GM19025 (cell line): Measurements from ENCODE around the gene GSK3B.

Source experiments
- ATAC-seq: cut with Tn5 transposase; IDR thresholded peaks from one replicate; pipeline ENCODE4 v1.9.1; 2021; ENCODE audit warnings: mild to moderate bottlenecking, low read depth, moderate library complexity; ENCODE audit not compliant: unreplicated experiment

Gene GSK3B

DNA sequence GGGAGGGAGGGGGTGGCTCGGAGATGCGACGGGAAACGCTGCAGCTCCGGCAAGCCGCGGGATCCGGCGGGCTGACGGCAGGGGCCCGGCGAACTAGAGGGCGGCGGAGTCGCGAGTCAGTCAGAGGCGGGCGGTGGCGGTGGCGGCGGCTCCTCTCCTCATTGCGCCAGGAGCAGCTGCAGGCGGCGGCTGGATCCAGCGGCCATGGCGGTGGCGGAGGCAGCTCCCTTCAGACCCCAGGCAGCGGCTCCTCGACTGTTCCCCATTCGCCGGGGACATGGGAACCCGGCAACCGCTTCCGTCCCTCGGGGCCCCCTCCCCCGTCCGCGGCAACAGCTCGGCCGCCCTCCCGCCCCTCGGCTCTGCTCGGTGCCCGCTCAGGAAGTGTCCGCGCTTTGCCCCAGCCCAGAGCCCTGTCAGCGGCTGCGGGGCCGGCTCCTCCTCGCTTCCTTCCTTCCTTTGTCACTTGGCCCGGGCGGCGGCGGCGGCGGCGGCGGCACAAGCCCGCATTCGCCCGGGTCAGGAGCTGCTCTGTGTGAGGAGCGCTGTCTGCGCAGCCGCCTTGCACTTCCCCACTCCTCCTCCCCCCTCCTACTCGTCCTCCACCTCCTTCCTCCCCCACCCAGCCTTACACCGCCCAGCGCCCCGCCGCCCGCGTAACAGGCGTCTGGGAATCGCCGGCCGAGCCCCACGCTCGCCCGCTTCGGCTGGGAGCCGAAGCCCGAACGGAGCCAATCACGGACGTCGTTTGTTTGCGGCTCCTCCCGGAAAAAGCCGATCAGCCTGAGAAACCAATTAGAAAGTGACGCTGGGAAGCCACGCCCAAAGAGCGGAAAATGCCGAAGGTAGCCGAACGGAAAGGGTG, at the start of gene GSK3B:
GSK3B (minus strand) TSS at position 537 of the 865 bp plus-strand sequence. CDS start 1,013 bp downstream, outside the sequence.
- ATAC-seq, result peak; percentile 26

DNA sequence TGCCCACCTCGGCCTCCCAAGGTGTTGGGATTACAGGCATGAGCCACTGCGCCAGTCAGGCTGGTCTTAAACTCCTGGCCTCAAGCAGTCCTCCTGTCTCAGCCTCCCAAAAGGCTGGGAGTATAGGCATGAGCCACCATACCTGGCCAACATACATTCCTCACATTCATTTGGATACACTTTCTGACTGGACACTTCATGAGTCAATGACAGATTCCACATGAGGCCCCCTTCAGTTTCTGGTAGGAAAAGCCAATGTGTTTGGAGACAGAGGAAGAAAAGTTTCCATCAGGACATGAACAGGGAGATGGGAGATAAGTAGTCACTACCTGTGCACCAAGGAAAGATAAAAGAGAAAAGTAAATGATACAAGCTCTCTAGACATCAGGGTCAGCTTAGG, 49.4 kb upstream of the GSK3B start:
- ATAC-seq, result no peak

DNA sequence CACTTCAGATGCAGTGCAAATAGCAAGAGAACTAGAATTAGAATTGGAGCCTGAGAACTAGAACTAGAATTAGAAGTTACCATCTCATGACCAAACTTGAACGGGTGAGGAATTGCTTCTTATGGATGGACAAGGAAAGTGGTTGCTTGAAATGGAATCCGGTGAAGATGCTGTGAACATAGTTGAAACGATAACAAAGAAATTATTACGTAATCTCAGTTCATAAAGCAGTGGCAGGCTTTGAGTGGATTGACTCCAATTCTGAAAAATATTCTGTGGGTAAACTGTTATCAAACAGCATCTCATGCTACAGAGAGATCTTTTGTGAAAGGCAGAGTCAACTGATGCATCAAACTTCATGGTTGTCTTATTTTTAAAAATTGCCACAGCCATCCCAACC, 48.0 kb upstream of the GSK3B start:
- ATAC-seq, result no peak

- ATAC-seq, result no peak
Observed at GRCh38 chr3:120140098-120140742, 46.0 kb upstream of the GSK3B start.

GRCh38 chr3:120139140-120139539, 44.9 kb upstream of the GSK3B start:
- no peak for ATAC-seq

DNA sequence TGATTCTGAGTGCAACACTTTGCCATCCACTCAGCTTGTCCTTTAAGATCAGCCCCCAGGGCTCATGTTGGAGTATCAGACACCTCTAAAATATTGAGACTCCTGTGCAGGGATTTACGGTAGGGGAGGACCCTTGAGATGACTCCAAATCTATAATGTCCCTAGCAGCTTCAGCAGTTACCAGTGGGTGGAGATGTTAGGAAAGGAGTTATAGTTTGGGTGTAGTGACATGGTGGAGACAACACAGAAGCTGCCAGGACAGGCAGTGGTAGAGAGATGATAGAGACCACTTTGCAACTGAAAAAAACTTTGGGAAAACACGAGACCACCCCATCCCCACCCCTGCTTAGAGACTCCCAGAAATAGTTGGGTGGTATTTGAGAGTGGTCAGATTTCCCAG, 43.3 kb upstream of the GSK3B start:
- ATAC-seq, result no peak

- no peak for ATAC-seq
Observed at GRCh38 chr3:120130656-120131055, 36.4 kb upstream of the GSK3B start.

DNA sequence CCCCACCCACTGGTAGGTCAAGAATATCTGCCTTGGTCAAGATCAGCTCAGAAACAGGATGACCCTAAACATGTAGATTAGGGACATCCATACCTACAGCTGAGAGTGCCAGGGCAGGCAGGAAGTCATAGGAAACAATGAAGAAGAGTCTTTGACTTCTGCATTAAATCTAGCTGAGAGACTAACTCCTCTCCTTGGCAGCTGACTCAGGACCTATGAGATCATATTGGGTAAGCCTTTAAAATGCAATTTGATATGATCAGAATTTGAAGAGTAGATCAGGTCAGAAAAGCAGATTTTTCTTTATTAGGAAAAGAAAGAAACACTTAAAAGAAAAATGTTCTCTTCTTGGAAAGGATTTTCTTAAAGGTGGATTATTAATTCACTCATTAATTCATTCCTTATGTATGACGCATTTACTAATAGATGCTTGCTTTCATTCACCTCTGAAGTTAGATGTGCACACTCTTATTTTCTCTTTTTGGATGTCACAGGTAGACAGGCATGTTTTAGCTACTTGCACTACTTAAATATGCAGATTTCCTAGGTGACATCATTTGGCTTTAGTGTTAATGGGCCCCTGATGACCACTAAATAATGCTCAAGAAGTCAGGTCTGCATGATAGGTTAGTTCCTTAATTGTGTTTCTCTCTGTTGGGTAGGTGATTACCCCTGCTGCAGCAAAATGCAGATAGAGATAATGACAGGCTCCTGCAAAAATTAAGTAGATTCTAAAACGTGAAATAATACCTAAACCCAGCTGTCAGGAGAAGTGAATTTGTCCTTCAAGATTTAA, 35.7 kb upstream of the GSK3B start:
- ATAC-seq, result no peak

- ATAC-seq, result no peak
Observed at GRCh38 chr3:120129051-120129450, 34.8 kb upstream of the GSK3B start.

- no peak for ATAC-seq
Observed at GRCh38 chr3:120125992-120126391, 31.7 kb upstream of the GSK3B start.

DNA sequence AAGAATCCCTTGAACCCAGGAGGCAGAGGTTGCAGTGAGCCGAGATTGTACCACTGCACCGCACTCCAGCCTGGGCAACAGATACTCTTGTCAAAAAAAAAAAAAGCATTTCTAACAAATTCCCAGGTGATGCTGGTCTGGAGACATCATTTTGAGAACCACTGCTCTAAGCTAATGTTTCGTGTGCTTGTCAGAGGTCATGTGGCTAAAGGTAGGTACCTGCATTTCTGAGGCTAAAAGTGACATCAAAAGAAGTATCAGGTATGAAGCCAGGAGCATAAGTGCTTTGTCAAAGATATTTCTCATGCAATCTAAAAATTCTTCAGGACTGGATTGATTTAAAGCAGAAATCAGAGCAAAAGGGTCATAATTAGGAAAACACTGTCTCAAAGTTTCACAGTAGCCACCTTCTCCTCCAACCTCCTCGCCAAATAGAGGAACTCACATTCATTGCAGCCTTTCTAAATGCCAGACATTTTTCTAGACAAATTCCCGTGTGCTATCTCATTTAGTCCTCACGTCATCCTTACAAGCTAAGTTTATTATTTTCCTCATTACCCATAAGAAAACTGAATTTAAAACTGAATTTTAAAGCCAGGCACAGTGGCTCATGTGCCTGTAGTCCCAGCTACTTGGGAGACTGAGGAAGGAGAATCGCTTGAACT, 25.7 kb upstream of the GSK3B start:
- no peak for ATAC-seq

GRCh38 chr3:120114981-120115380, 20.7 kb upstream of the GSK3B start:
- ATAC-seq, result no peak

GRCh38 chr3:120114376-120114775, 20.1 kb upstream of the GSK3B start:
- ATAC-seq, result no peak

- no peak for ATAC-seq
Observed at GRCh38 chr3:120113128-120114116, 19.2 kb upstream of the GSK3B start.

- no peak for ATAC-seq
Observed at GRCh38 chr3:120111898-120112297, 17.7 kb upstream of the GSK3B start.

DNA sequence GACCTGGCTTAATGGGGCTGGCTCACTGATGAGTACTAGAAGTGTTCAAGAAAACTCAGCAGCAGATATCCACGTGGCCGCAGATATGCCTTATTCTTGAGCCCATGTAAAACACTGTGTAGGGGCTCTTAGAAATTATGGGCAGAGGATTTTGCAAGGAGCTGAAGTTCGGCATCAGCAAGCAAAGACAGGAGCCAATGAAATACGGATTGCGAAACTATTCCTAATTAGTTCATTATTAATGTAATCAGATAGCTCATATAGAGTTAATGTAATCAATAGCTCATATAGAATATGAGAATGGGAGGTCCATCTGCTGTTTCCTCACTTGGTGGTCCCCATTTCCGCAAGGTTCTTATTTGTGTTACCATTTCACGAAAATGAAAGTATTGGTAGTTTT, 9.0 kb upstream of the GSK3B start:
- ATAC-seq, result no peak

GRCh38 chr3:120102674-120103073, 8.4 kb upstream of the GSK3B start:
- ATAC-seq, result no peak

DNA sequence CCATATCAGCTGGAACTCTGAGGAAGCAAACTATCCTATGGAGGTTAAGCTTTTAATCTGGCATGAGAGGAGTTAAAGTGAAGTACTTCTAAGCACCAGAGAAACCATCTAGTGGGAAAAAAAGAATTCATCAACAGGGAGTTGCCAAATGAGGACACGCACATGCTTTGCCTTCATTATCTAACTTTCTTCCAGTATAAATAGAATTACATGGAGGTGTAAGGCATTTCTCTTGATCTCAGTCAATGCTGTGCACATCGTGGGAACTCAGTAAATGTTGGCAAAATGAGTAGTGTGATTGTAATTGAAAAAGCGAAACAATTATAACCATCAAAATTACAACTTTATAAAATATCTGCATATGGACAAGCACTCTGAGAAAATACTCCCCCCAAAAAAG, 8.0 kb upstream of the GSK3B start:
- no peak for ATAC-seq

- no peak for ATAC-seq
Observed at GRCh38 chr3:120101624-120102023, 7.4 kb upstream of the GSK3B start.
